ENCODE results near the gene FIGNL2.

The FIGNL2 gene

GRCh38 chr12:51869931-51870330, 21.4 kb upstream of the FIGNL2 start:
- DNase-seq (ENCODE audit: low read depth): no peak
- H3K4me3 ChIP-seq (ENCODE audit: low read depth, low read length): no peak overlapping the region

GRCh38 chr12:51869496-51869865, 21.0 kb upstream of the FIGNL2 start:
- DNase-seq (ENCODE audit: low read depth): no peak
- TF ChIP-seq CTCF (IDR thresholded peaks at IDR 0.05; ENCODE audit: low read depth, low read length, missing control alignments): no peak

More at GRCh38 chr12:51869931-51870330, 21.4 kb upstream of the FIGNL2 start:
- no peak for TF ChIP-seq CTCF (IDR thresholded peaks at IDR 0.05; ENCODE audit: low read depth, low read length, missing control alignments)

DNA sequence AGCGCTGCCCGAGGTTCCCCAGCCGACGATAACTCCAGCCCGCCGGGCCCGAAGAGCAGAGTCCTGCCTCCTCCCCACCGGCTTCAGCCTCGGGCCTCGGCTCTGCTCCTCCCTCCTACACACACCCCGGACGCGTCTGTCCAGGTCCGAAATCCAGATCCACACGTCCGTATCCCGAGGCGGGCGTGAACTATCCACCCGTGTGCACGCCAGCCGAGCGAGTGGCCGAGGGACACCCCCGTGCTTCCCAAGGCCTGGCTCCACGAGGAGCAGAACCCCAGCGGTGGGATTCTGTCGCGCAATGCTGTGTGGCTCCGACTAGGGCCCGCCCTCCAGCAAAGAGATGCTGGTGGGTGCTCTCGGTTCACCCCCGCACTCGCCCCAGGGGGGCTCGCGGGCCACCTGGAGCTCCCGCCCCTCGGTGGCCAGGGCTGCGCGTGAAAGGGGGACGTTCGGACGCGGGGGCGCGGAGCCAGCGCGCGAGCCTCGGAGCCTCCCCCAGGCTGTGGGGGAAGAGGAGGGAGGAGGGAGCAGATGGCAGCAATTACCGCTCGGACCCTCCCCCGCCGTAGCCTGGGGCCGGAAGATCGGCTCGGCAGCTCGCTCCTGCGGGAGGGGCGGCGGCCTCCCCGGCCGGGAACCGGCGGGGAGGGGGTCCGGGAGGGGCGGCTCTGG, 20.4 kb upstream of the FIGNL2 start:
- no peak for TF ChIP-seq CTCF (IDR thresholded peaks at IDR 0.05; ENCODE audit: low read depth, low read length, missing control alignments)
- no peak for DNase-seq (ENCODE audit: low read depth)
- H3K4me3 ChIP-seq (ENCODE audit: low read depth, low read length): no peak overlapping the region

More at GRCh38 chr12:51869496-51869865, 21.0 kb upstream of the FIGNL2 start:
- no peak overlapping the region for H3K4me3 ChIP-seq (ENCODE audit: low read depth, low read length)

- no peak overlapping the region for H3K4me3 ChIP-seq (ENCODE audit: low read depth, low read length)
- DNase-seq (ENCODE audit: low read depth): no peak
Observed at GRCh38 chr12:51867796-51868428, 19.4 kb upstream of the FIGNL2 start.

DNA sequence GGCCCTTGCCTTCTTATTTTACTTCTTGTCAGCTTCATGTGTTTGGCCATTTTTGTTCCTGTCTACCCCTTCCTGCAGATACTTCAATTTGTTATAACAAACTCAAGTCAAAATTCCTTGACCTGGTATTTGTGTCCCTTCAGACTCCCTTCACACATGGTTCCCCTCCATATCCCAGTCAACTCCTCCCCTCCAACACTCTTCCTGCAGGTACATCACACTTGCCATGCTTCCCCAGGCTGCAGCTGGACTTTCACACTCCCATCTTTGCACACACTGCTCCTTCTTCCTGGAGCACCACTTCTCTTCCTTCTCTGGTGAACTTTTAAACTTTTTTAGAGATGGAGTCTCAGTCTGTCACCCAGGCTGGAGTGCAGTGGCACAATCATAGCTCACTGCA, 18.9 kb upstream of the FIGNL2 start:
- H3K4me3 ChIP-seq (ENCODE audit: low read depth, low read length): no peak overlapping the region
- no peak for DNase-seq (ENCODE audit: low read depth)
- no peak for TF ChIP-seq CTCF (IDR thresholded peaks at IDR 0.05; ENCODE audit: low read depth, low read length, missing control alignments)

More at GRCh38 chr12:51867796-51868428, 19.4 kb upstream of the FIGNL2 start:
- no peak for TF ChIP-seq CTCF (IDR thresholded peaks at IDR 0.05; ENCODE audit: low read depth, low read length, missing control alignments)

DNA sequence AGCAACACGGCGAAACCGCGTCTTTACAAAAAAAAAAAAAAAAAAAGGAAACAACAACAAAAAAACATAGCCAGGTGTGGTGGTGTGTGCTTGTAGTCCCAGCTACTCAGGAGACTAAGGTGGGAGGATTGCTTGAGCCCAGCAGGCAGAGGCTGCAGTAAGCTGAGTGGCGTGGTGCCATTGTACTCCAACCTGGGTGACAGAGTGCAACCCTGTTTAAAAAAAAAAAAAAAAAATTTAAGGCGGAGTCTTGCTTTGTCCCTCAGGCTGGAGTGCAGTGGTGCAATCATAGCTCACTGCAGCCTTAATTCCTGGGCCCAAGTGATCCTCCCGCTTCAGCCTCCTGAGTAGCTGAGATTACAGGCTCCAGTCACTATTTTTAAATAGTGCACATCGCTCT, 18.2 kb upstream of the FIGNL2 start:
- H3K4me3 ChIP-seq (ENCODE audit: low read depth, low read length): no peak overlapping the region
- TF ChIP-seq CTCF (IDR thresholded peaks at IDR 0.05; ENCODE audit: low read depth, low read length, missing control alignments): no peak
- DNase-seq (ENCODE audit: low read depth): no peak

DNA sequence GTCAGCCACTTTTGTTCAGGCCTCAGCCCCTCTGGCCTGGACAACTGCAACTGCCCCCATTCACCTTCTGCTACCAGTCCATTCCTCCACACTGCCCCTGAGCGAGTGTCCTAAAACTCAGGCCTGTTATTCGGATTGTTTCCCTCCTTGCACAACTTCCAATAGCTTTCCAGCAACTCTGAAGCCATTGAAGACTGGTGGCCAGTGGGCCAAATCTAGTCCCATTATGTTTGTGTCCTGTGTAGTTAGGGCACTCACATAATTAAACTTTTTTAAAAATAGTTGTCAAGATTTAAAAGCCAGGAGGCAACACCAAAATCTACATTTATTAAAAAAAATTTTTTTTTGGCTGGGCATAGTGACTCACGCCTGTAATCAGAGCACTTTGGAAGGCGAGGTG, 17.8 kb upstream of the FIGNL2 start:
- TF ChIP-seq CTCF (IDR thresholded peaks at IDR 0.05; ENCODE audit: low read depth, low read length, missing control alignments): no peak
- DNase-seq (ENCODE audit: low read depth): no peak
- H3K4me3 ChIP-seq (ENCODE audit: low read depth, low read length): no peak overlapping the region

Data from GM12864 (cell line).